Measurements from ENCODE around the gene SLC44A2.

- TF ChIP-seq YY1 (tag by site-specific recombination; IDR thresholded peaks at IDR 0.05) = no peak
- no peak for TF ChIP-seq ZBTB17 (tag by site-specific recombination; IDR thresholded peaks at IDR 0.05)
- no peak for TF ChIP-seq OSR2 (tag by site-specific recombination; IDR thresholded peaks at IDR 0.05)
- TF ChIP-seq, protein P1, sequence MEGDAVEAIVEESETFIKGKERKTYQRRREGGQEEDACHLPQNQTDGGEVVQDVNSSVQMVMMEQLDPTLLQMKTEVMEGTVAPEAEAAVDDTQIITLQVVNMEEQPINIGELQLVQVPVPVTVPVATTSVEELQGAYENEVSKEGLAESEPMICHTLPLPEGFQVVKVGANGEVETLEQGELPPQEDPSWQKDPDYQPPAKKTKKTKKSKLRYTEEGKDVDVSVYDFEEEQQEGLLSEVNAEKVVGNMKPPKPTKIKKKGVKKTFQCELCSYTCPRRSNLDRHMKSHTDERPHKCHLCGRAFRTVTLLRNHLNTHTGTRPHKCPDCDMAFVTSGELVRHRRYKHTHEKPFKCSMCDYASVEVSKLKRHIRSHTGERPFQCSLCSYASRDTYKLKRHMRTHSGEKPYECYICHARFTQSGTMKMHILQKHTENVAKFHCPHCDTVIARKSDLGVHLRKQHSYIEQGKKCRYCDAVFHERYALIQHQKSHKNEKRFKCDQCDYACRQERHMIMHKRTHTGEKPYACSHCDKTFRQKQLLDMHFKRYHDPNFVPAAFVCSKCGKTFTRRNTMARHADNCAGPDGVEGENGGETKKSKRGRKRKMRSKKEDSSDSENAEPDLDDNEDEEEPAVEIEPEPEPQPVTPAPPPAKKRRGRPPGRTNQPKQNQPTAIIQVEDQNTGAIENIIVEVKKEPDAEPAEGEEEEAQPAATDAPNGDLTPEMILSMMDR (tag by site-specific recombination; IDR thresholded peaks at IDR 0.05) = no peak
- TF ChIP-seq, protein P2, sequence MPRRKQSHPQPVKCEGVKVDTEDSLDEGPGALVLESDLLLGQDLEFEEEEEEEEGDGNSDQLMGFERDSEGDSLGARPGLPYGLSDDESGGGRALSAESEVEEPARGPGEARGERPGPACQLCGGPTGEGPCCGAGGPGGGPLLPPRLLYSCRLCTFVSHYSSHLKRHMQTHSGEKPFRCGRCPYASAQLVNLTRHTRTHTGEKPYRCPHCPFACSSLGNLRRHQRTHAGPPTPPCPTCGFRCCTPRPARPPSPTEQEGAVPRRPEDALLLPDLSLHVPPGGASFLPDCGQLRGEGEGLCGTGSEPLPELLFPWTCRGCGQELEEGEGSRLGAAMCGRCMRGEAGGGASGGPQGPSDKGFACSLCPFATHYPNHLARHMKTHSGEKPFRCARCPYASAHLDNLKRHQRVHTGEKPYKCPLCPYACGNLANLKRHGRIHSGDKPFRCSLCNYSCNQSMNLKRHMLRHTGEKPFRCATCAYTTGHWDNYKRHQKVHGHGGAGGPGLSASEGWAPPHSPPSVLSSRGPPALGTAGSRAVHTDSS (tag by site-specific recombination; IDR thresholded peaks at IDR 0.05) = no peak
- TF ChIP-seq ZNF311 (tag by site-specific recombination; IDR thresholded peaks at IDR 0.05; ENCODE audit: borderline replicate concordance) = no peak
- TF ChIP-seq ZNF449 (tag by site-specific recombination; IDR thresholded peaks at IDR 0.05) = no peak
- no peak for TF ChIP-seq ZNF132 (tag by site-specific recombination; IDR thresholded peaks at IDR 0.05; ENCODE audit: borderline replicate concordance)
- TF ChIP-seq KLF1 (tag by site-specific recombination; IDR thresholded peaks at IDR 0.05) = no peak
- TF ChIP-seq ELK4 (IDR thresholded peaks at IDR 0.05; ENCODE audit: borderline replicate concordance, low read depth, low read length) = no peak
- TF ChIP-seq, protein P3, sequence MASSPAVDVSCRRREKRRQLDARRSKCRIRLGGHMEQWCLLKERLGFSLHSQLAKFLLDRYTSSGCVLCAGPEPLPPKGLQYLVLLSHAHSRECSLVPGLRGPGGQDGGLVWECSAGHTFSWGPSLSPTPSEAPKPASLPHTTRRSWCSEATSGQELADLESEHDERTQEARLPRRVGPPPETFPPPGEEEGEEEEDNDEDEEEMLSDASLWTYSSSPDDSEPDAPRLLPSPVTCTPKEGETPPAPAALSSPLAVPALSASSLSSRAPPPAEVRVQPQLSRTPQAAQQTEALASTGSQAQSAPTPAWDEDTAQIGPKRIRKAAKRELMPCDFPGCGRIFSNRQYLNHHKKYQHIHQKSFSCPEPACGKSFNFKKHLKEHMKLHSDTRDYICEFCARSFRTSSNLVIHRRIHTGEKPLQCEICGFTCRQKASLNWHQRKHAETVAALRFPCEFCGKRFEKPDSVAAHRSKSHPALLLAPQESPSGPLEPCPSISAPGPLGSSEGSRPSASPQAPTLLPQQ (tag by site-specific recombination; IDR thresholded peaks at IDR 0.05) = no peak
Measured at GRCh38 chr19:10624585-10624984, 768 bp upstream of the SLC44A2 start.
